Keratinocyte (primary cell): ENCODE results near the gene TBC1D8. TPM values are rescaled to one million over a fixed set of nuclear protein-coding genes. Genes with fewer than 3 reads are reported as not detected.

ENCODE experiments used
- DNase-seq: peaks from one replicate; pipeline ENCODE4 v3.0.0-alpha.2; 2011; ENCODE audit warnings: low read depth, missing footprints, low spot score
- FAIRE-seq: peaks from 2 replicates; lab custom pipeline; 2011; peaks lifted over from hg19 to GRCh38; lab: Jason Lieb, UNC
- H2AFZ ChIP-seq: 2 replicates; pipeline ENCODE4 v1.6.0; 2012; ENCODE audit warnings: low read length, control low read depth, inconsistent platforms; ENCODE audit not compliant: control insufficient read depth
- H3K27ac ChIP-seq: 2 replicates; pipeline ENCODE4 v1.5.1; 2011; ENCODE audit warnings: low read length; ENCODE audit not compliant: control insufficient read depth, insufficient read depth
- H3K27me3 ChIP-seq: 3 replicates; pipeline ENCODE4 v1.6.0; 2011; ENCODE audit warnings: low read length; ENCODE audit not compliant: control insufficient read depth, insufficient read depth; ENCODE audit errors: extremely low read depth
- H3K36me3 ChIP-seq, 2 experiments: 2 replicates in 1 of 2; 3 replicates in 1 of 2; pipeline ENCODE4 v1.5.1; 2011; ENCODE audit warnings: low read length in 2 of 2, mild to moderate bottlenecking in 1 of 2; ENCODE audit not compliant: control insufficient read depth in 2 of 2, insufficient read depth in 2 of 2; ENCODE audit errors: extremely low read depth in 1 of 2
- H3K4me1 ChIP-seq: 3 replicates; pipeline ENCODE4 v1.5.1; 2011; ENCODE audit warnings: low read length; ENCODE audit not compliant: control insufficient read depth, insufficient read depth; ENCODE audit errors: extremely low read depth
- H3K4me2 ChIP-seq: 3 replicates; pipeline ENCODE4 v1.6.0; 2011; ENCODE audit warnings: low read depth, low read length; ENCODE audit not compliant: control insufficient read depth, insufficient read depth; ENCODE audit errors: extremely low read depth
- H3K4me3 ChIP-seq, 3 experiments: fragments of 200-600 bp in 1 of 3; sonication (generic) in 1 of 3; 2 replicates in 2 of 3; 3 replicates in 1 of 3; pipeline ENCODE4 v1.5.1; 2011 to 2016; ENCODE audit warnings: low read length in 3 of 3, mild to moderate bottlenecking in 3 of 3, control low read depth in 2 of 3, inconsistent platforms in 1 of 3, low read depth in 1 of 3, mixed read lengths in 1 of 3, mixed run types in 1 of 3, moderate library complexity in 1 of 3; ENCODE audit not compliant: control insufficient read depth in 2 of 3, insufficient read depth in 2 of 3; ENCODE audit errors: extremely low read depth in 1 of 3
- H3K79me2 ChIP-seq: 2 replicates; pipeline ENCODE4 v1.6.0; 2012; ENCODE audit warnings: low read length; ENCODE audit not compliant: control insufficient read depth, insufficient read depth
- H3K9ac ChIP-seq: 3 replicates; pipeline ENCODE4 v1.6.0; 2011; ENCODE audit warnings: low read length; ENCODE audit not compliant: control insufficient read depth, insufficient read depth; ENCODE audit errors: extremely low read depth
- H3K9me1 ChIP-seq: 3 replicates; pipeline ENCODE4 v1.6.0; 2011; ENCODE audit warnings: low read length; ENCODE audit not compliant: control insufficient read depth, insufficient read depth; ENCODE audit errors: extremely low read depth
- H3K9me3 ChIP-seq: 2 replicates; pipeline ENCODE4 v1.5.1; 2012; ENCODE audit warnings: low read depth, low read length; ENCODE audit not compliant: control insufficient read depth
- H4K20me1 ChIP-seq: 3 replicates; pipeline ENCODE4 v1.6.0; 2011; ENCODE audit warnings: low read length; ENCODE audit not compliant: control insufficient read depth, insufficient read depth; ENCODE audit errors: extremely low read depth
- EZH2 ChIP-seq: IDR thresholded peaks from one replicate; pipeline ENCODE4 v1.6.1; 2012; ENCODE audit warnings: inconsistent platforms, mild to moderate bottlenecking, low read length, moderate library complexity
- dilution Hi-C: fragments of 300-500 bp; cut with MboI; formaldehyde crosslinking; loops from one replicate; pipeline ENCODE4 v1.7.0; 2020; ENCODE audit warnings: low sequenced_read_pairs; ENCODE audit not compliant: extremely low pct_ligation_motif_present
- polyA plus RNA-seq, 5 experiments: library from polyadenylated mRNA; depleted of rRNA in 3 of 5; stranded (reverse) in 3 of 5; stranded (forward) in 1 of 5; unstranded in 1 of 5; fragments of >200 nt; gene quantifications; 1 replicate in 1 of 5; 2 replicates in 3 of 5; 3 replicates in 1 of 5; pipeline versions ENCODE4 v1.2.1 to v1.2.3, GENCODE V29; 2011 to 2012; ENCODE audit warnings: missing spikeins in 2 of 5, low read depth in 1 of 5, low replicate concordance in 1 of 5
- TF ChIP-seq, protein P1 (sequence below), 3 experiments: IDR thresholded peaks in 1 of 3; conservative IDR thresholded peaks in 1 of 3; optimal IDR thresholded peaks in 1 of 3; 2 replicates in 2 of 3; 3 replicates in 1 of 3; pipeline versions ENCODE3 to v1.5.1; 2011; ENCODE audit warnings: low read length in 3 of 3, mild to moderate bottlenecking in 3 of 3, moderate library complexity in 2 of 3, control low read depth in 1 of 3, inconsistent platforms in 1 of 3; ENCODE audit not compliant: insufficient read depth in 2 of 3; ENCODE audit errors: extremely low read depth in 1 of 3

Gene TBC1D8
- polyA plus RNA-seq, 1 donor (not counting 4 experiments of a cell fraction or from before 2014, with no cell fraction given): 13.8 TPM

DNA sequence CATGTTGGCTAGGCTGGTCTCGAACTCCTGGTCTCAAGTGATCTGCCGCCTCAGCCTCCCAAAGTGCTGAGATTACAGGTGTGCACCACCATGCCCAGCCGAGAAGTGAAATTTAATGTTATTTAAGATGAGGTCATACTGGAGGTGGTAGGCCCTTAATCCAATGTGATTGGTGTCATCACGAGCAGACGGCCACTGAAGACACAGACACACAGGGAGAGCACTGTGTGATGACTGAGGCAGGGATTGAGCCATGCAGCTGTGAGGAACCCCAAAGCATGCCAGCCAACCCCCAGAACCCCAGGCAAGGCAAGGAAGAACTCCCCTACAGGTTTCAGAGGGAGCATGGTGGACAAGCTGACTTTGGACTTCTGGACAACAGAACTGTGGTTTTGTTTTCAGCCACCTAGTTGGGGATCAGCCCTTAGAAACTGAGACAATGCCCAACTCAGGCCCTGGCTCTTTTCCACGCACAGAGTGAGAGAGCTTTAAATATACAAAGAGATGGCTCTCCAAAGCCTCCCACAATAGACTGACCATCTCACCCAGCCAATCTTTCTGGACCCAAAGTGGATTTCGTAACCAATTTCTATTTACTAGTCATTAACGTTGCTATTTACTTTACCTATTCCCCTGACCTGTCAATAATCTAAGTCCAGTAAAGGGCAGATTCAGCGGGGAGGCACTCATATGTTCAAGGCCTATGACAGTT lies 34.2 kb downstream of the TBC1D8 start:
- no peak overlapping the region for H3K27ac ChIP-seq
- no peak overlapping the region for H3K4me3 ChIP-seq
- no peaks in the 10 kb centered on the region for H3K9me3 ChIP-seq
- H3K9me1 ChIP-seq: peaks cover 8% of the 10 kb centered on the region
- no peak overlapping the region for H3K4me2 ChIP-seq
- dilution Hi-C loops: no loop called here
- no peak for FAIRE-seq
- no peak for TF ChIP-seq EZH2
- TF ChIP-seq, protein P1, sequence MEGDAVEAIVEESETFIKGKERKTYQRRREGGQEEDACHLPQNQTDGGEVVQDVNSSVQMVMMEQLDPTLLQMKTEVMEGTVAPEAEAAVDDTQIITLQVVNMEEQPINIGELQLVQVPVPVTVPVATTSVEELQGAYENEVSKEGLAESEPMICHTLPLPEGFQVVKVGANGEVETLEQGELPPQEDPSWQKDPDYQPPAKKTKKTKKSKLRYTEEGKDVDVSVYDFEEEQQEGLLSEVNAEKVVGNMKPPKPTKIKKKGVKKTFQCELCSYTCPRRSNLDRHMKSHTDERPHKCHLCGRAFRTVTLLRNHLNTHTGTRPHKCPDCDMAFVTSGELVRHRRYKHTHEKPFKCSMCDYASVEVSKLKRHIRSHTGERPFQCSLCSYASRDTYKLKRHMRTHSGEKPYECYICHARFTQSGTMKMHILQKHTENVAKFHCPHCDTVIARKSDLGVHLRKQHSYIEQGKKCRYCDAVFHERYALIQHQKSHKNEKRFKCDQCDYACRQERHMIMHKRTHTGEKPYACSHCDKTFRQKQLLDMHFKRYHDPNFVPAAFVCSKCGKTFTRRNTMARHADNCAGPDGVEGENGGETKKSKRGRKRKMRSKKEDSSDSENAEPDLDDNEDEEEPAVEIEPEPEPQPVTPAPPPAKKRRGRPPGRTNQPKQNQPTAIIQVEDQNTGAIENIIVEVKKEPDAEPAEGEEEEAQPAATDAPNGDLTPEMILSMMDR (optimal IDR thresholded peaks at IDR 0.05 in 1 of 3, IDR thresholded peaks at IDR 0.05 in 1 of 3, conservative IDR thresholded peaks at IDR 0.05 in 1 of 3; ENCODE audit: extremely low read depth in 1 of 3, insufficient read depth in 2 of 3, low read length in 3 of 3): no peak
- no peaks in the 10 kb centered on the region for H3K27me3 ChIP-seq
- DNase-seq: no peak
- H3K4me1 ChIP-seq: peaks cover 52% of the 10 kb centered on the region
- H4K20me1 ChIP-seq: no peaks in the 10 kb centered on the region
- H3K79me2 ChIP-seq: peaks cover 49% of the 10 kb centered on the region
- H2AFZ ChIP-seq: no peak overlapping the region
- no peak overlapping the region for H3K9ac ChIP-seq
- no peaks in the 10 kb centered on the region for H3K36me3 ChIP-seq

DNA sequence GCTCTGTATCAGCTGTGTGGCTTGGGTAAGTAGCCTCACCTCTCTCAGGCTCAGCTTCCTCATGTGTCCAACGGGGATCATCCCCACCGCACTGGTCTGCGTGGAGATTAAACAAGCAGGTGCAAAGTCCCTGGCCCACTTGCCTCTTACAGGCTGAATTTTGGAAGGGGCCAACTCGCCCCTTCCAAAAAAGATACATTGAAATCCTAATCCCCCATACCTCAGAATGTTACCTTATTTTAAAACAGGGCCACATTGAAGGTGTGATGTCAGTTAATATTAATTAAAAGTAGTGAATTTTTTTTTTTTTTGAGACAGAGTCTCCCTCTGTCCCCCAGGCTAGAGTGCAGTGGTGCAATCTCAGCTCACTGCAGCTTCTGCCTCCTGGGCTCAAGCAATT lies 34.8 kb downstream of the TBC1D8 start:
- peaks cover 57% of the 10 kb centered on the region for H3K4me1 ChIP-seq
- peaks cover 9% of the 10 kb centered on the region for H3K9me1 ChIP-seq
- H3K27ac ChIP-seq: no peak overlapping the region
- no peaks in the 10 kb centered on the region for H3K27me3 ChIP-seq
- no peak overlapping the region for H3K4me2 ChIP-seq
- no peak overlapping the region for H2AFZ ChIP-seq
- DNase-seq (no peak), FAIRE-seq (no peak)
- peaks cover 52% of the 10 kb centered on the region for H3K79me2 ChIP-seq
- TF ChIP-seq EZH2: no peak
- H3K4me3 ChIP-seq: no peak overlapping the region
- no peaks in the 10 kb centered on the region for H4K20me1 ChIP-seq
- H3K9me3 ChIP-seq: no peaks in the 10 kb centered on the region
- H3K36me3 ChIP-seq: no peaks in the 10 kb centered on the region
- H3K9ac ChIP-seq: no peak overlapping the region
- dilution Hi-C loops: no loop called here
